ENCODE results near the gene HSD17B1.

DNA sequence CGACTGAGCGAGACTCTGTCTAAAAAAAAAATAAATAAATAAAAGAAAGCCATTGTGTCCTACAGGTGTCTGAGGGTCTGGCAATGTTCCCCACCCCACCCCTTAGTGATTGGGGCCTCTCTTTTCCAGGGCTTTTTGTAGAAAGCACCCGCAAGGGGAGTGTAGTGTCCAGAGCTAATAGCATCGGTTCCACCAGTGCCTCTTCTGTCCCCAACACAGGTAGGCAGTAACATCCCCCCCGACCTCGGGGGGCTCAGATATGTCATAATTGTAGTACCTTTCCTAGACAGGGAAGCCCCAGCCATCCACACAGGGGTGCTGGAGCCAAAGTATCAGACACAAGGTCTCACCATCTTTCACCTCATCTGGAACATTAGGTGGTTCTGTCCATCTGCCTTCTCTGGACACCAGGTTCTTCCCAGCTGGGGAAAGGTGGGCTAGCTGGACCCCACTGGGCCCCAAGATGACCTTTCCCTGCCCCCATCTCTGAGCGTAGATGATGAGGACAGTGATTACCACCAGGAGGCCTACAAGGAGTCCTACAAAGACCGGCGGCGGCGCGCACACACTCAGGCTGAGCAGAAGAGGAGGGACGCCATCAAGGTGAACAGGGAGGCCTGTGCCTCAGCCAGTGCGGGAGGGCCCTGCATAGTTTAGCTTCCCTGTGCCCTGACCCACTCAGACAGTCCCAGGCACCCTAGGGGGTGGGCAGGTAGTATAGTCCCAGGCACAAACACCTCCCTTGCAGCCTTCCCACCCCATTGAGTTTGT is 15.8 kb downstream of the HSD17B1 start:
- TF ChIP-seq, protein P1, sequence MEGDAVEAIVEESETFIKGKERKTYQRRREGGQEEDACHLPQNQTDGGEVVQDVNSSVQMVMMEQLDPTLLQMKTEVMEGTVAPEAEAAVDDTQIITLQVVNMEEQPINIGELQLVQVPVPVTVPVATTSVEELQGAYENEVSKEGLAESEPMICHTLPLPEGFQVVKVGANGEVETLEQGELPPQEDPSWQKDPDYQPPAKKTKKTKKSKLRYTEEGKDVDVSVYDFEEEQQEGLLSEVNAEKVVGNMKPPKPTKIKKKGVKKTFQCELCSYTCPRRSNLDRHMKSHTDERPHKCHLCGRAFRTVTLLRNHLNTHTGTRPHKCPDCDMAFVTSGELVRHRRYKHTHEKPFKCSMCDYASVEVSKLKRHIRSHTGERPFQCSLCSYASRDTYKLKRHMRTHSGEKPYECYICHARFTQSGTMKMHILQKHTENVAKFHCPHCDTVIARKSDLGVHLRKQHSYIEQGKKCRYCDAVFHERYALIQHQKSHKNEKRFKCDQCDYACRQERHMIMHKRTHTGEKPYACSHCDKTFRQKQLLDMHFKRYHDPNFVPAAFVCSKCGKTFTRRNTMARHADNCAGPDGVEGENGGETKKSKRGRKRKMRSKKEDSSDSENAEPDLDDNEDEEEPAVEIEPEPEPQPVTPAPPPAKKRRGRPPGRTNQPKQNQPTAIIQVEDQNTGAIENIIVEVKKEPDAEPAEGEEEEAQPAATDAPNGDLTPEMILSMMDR (IDR thresholded peaks at IDR 0.05): no peak
- no peak for TF ChIP-seq POLR2A (IDR thresholded peaks at IDR 0.05)
